ENCODE measurements around the gene MACROD2. TPM values are rescaled to one million over a fixed set of nuclear protein-coding genes. Genes with fewer than 3 reads are reported as not detected.

Gene MACROD2
- total and polyA plus RNA-seq, 2 experiments from 2014 or later, result 2.8 to 4.3 TPM

DNA sequence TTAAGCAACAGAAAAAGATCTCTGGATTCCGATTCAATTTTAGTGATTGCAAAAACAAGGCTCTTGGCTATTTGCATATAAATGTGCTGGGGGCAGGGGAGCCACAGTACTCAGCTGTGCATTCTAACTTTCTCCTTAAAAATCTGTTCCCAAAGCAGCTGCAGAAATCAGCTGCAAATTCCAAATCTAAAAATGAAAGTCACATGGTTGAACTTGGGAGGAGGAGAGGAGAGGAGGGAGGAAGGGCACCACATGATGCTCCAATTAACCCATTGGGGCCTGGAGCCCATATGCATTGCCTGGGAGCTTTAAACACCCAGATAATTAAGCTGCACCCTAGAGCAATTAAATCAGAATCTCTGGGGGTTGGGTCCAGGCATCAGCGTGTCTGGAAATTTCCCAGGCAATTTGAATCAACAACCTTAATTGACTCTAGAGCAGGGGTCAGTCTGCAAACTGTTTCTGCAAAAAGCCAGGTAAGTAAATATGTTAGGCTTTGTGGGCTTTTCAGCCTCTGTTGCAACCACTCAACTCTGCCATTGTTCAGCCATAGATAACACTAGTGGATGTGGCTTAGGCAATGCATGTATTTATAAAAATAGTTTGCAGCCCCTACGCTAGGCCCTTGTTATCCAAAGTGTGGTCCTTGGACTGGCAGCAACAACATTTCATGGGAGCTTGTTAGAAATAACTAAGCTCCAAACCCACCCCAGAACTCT is 2069.8 kb downstream of the MACROD2 start (continued):
- TF ChIP-seq, protein P1, sequence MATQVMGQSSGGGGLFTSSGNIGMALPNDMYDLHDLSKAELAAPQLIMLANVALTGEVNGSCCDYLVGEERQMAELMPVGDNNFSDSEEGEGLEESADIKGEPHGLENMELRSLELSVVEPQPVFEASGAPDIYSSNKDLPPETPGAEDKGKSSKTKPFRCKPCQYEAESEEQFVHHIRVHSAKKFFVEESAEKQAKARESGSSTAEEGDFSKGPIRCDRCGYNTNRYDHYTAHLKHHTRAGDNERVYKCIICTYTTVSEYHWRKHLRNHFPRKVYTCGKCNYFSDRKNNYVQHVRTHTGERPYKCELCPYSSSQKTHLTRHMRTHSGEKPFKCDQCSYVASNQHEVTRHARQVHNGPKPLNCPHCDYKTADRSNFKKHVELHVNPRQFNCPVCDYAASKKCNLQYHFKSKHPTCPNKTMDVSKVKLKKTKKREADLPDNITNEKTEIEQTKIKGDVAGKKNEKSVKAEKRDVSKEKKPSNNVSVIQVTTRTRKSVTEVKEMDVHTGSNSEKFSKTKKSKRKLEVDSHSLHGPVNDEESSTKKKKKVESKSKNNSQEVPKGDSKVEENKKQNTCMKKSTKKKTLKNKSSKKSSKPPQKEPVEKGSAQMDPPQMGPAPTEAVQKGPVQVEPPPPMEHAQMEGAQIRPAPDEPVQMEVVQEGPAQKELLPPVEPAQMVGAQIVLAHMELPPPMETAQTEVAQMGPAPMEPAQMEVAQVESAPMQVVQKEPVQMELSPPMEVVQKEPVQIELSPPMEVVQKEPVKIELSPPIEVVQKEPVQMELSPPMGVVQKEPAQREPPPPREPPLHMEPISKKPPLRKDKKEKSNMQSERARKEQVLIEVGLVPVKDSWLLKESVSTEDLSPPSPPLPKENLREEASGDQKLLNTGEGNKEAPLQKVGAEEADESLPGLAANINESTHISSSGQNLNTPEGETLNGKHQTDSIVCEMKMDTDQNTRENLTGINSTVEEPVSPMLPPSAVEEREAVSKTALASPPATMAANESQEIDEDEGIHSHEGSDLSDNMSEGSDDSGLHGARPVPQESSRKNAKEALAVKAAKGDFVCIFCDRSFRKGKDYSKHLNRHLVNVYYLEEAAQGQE (IDR thresholded peaks at IDR 0.05; ENCODE audit: unreplicated experiment), result no peak
- TF ChIP-seq JUNB (IDR thresholded peaks at IDR 0.05; ENCODE audit: unreplicated experiment), result no peak
- no peak for TF ChIP-seq ZNF331 (CRISPR knock-in tag; IDR thresholded peaks at IDR 0.05; ENCODE audit: low read depth)
- TF ChIP-seq EZH2 (IDR thresholded peaks at IDR 0.05; ENCODE audit: low read depth, unreplicated experiment), result no peak
- no peak for TF ChIP-seq CREB1 (CRISPR knock-in tag; IDR thresholded peaks at IDR 0.05; ENCODE audit: low read depth)
- TF ChIP-seq POLR2AphosphoS5 (IDR thresholded peaks at IDR 0.05; ENCODE audit: low read depth), result no peak
- TF ChIP-seq, protein P2, sequence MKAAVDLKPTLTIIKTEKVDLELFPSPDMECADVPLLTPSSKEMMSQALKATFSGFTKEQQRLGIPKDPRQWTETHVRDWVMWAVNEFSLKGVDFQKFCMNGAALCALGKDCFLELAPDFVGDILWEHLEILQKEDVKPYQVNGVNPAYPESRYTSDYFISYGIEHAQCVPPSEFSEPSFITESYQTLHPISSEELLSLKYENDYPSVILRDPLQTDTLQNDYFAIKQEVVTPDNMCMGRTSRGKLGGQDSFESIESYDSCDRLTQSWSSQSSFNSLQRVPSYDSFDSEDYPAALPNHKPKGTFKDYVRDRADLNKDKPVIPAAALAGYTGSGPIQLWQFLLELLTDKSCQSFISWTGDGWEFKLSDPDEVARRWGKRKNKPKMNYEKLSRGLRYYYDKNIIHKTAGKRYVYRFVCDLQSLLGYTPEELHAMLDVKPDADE (IDR thresholded peaks at IDR 0.05), result no peak

DNA sequence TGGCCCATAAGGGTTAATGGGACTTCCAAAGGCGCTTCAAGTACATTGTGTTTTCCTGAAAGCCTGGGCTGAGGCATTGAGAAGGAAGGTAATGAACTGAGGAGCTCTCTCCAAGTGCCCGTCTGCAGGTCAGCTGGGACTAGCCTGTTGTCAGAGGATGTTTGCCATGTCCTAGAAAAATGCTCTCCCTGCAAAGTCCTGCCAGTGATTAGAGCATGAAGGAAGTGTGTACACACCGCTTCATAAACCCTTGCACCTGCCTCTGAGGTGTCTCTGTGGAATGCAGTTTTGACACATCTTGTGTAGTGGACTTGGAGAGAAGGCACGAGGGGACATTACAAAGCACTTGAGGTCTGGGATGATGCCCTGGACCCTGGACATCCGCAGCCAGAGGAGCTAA is 2071.3 kb downstream of the MACROD2 start:
- Mint-ChIP-seq H3K36me3 (ENCODE audit: low read depth) (no peaks in the 10 kb centered on the region), H3K27ac (peak overlapping the region; percentile 36; the same call in 1 of the 2 replicates), H3K4me1 (peaks cover 33% of the 10 kb centered on the region), H3K27me3 (ENCODE audit: insufficient read depth, low read depth, poor library complexity) (peaks cover 2% of the 10 kb centered on the region), H3K9me3 (peaks cover 4% of the 10 kb centered on the region; the same call in 1 of the 3 replicates), H3K4me3 (no peak overlapping the region)
- Histone ChIP-seq H4K20me1 (replicated peaks; ENCODE audit: insufficient read depth) (no peaks in the 10 kb centered on the region), H3K9me2 (ENCODE audit: insufficient read depth) (peaks cover 20% of the 10 kb centered on the region; the same call in 1 of the 2 replicates), H3K27ac (ENCODE audit: low read depth) (no peak overlapping the region), H3K27me3 (ENCODE audit: insufficient read depth) (no peaks in the 10 kb centered on the region), H3F3A (replicated peaks; ENCODE audit: low read depth) (no peaks in the 10 kb centered on the region), H3K4me2 (no peak overlapping the region), H2AFZ (no peak overlapping the region), H3K4me1 (ENCODE audit: insufficient read depth) (peaks cover 16% of the 10 kb centered on the region), H3K36me3 (ENCODE audit: insufficient read depth) (no peaks in the 10 kb centered on the region), H3K4me3 (no peak overlapping the region), H3K79me2 (replicated peaks; ENCODE audit: insufficient read depth) (no peaks in the 10 kb centered on the region)
- ATAC-seq (no peak), DNase-seq (ENCODE audit: low spot score) (no peak)
- TF ChIP-seq, protein P1 (IDR thresholded peaks at IDR 0.05; ENCODE audit: unreplicated experiment), result no peak
- TF ChIP-seq, protein P3, sequence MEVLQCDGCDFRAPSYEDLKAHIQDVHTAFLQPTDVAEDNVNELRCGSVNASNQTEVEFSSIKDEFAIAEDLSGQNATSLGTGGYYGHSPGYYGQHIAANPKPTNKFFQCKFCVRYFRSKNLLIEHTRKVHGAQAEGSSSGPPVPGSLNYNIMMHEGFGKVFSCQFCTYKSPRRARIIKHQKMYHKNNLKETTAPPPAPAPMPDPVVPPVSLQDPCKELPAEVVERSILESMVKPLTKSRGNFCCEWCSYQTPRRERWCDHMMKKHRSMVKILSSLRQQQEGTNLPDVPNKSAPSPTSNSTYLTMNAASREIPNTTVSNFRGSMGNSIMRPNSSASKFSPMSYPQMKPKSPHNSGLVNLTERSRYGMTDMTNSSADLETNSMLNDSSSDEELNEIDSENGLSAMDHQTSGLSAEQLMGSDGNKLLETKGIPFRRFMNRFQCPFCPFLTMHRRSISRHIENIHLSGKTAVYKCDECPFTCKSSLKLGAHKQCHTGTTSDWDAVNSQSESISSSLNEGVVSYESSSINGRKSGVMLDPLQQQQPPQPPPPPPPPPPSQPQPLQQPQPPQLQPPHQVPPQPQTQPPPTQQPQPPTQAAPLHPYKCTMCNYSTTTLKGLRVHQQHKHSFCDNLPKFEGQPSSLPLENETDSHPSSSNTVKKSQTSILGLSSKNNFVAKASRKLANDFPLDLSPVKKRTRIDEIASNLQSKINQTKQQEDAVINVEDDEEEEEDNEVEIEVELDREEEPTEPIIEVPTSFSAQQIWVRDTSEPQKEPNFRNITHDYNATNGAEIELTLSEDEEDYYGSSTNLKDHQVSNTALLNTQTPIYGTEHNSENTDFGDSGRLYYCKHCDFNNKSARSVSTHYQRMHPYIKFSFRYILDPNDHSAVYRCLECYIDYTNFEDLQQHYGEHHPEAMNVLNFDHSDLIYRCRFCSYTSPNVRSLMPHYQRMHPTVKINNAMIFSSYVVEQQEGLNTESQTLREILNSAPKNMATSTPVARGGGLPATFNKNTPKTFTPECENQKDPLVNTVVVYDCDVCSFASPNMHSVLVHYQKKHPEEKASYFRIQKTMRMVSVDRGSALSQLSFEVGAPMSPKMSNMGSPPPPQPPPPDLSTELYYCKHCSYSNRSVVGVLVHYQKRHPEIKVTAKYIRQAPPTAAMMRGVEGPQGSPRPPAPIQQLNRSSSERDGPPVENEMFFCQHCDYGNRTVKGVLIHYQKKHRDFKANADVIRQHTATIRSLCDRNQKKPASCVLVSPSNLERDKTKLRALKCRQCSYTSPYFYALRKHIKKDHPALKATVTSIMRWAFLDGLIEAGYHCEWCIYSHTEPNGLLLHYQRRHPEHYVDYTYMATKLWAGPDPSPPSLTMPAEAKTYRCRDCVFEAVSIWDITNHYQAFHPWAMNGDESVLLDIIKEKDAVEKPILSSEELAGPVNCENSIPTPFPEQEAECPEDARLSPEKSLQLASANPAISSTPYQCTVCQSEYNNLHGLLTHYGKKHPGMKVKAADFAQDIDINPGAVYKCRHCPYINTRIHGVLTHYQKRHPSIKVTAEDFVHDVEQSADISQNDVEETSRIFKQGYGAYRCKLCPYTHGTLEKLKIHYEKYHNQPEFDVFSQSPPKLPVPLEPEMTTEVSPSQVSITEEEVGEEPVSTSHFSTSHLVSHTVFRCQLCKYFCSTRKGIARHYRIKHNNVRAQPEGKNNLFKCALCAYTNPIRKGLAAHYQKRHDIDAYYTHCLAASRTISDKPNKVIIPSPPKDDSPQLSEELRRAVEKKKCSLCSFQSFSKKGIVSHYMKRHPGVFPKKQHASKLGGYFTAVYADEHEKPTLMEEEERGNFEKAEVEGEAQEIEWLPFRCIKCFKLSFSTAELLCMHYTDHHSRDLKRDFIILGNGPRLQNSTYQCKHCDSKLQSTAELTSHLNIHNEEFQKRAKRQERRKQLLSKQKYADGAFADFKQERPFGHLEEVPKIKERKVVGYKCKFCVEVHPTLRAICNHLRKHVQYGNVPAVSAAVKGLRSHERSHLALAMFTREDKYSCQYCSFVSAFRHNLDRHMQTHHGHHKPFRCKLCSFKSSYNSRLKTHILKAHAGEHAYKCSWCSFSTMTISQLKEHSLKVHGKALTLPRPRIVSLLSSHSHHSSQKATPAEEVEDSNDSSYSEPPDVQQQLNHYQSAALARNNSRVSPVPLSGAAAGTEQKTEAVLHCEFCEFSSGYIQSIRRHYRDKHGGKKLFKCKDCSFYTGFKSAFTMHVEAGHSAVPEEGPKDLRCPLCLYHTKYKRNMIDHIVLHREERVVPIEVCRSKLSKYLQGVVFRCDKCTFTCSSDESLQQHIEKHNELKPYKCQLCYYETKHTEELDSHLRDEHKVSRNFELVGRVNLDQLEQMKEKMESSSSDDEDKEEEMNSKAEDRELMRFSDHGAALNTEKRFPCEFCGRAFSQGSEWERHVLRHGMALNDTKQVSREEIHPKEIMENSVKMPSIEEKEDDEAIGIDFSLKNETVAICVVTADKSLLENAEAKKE (CRISPR knock-in tag; IDR thresholded peaks at IDR 0.05), result no peak
- TF ChIP-seq JUNB (IDR thresholded peaks at IDR 0.05; ENCODE audit: unreplicated experiment) (no peak), CREB1 (CRISPR knock-in tag; IDR thresholded peaks at IDR 0.05; ENCODE audit: low read depth) (no peak), POLR2AphosphoS5 (IDR thresholded peaks at IDR 0.05; ENCODE audit: low read depth) (no peak), ZNF114 (CRISPR knock-in tag; IDR thresholded peaks at IDR 0.05) (no peak)

Data from GM23338 (cell line).